GM23248 (cell line): ENCODE measurements around the gene BRCA1.

ENCODE experiments used
- EZH2 ChIP-seq: fragments of 200-600 bp; sonication (generic); IDR thresholded peaks from 2 replicates; pipeline ENCODE4 v1.6.1; 2018; ENCODE audit warnings: antibody characterized with exemption, mild to moderate bottlenecking; ENCODE audit not compliant: insufficient read depth, poor library complexity, severe bottlenecking
- EZH2phosphoT487 ChIP-seq: fragments of 200-600 bp; sonication (generic); IDR thresholded peaks from 2 replicates; pipeline ENCODE4 v1.6.1; 2018; ENCODE audit warnings: antibody characterized with exemption, moderate library complexity, mild to moderate bottlenecking, low read depth; ENCODE audit not compliant: insufficient read depth

GRCh38 chr17:43031666-43032065 is 93.5 kb downstream of the BRCA1 start:
- no peak for TF ChIP-seq EZH2
- TF ChIP-seq EZH2phosphoT487: no peak
